ENCODE measurements around the gene ATXN7L3. TPM values are rescaled to one million over a fixed set of nuclear protein-coding genes. Genes with fewer than 3 reads are reported as not detected.

ATXN7L3 gene
- total and polyA plus RNA-seq, 12 donors: 19.6 to 81.4 (median 48.0) TPM

DNA sequence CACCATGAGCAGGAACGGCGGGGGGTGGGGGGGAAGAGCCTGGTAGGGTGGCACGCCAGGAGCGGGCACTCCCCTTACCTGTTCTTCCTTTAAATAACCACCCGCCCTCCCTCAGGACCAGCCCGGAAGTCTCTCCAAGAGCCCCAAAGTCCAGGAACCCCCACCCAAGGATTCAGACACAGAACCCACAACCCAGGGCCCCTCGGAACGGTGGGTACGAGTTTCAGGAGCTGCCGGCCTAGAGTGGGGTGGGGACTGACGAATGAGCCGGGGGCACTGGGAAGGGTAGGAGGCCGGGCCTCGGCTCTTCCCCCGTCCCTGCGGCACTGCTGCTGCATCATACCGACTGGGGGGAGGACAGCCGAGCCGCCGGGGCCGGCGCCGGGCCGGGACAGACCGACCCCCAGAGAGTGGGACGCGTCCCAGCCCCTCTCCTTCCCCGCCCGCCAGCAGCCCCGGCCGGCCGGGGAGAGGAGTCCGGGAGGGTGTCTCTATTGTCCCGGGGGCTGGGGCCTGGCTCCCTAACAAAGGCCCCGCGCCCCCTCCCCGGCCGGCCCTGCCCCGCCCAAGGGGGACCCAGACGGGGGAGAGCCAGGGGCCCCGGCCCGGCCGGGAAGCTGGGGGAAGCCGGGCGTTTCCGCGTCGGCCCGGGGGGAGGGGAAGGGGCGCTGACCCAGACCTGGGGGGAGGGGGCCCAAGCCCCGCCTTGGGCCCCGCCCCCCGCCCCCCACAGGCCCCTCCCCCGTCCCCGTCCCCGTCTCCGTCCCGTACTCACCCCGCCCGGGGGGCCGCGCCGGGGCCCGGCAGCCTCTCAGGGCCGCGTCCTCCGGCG is 747 bp downstream of the ATXN7L3 start:
- Histone ChIP-seq H3K27me3 (no peaks in the 10 kb centered on the region), H3K9me3 (replicated peaks in 1 of 3) (no peaks in the 10 kb centered on the region), H3K4me1 (replicated peaks in 1 of 2) (peaks cover 15 to 25% of the 10 kb centered on the region in 2 donors), H3K4me3 (peak overlapping the region in 3 of 4 donors; percentile 60 to 90 (median 65)), H3K36me3 (replicated peaks in 1 of 2) (peaks cover 0 to 34% of the 10 kb centered on the region in 2 donors), H3K27ac (peak overlapping the region; percentile 86 to 96 (median 89))
- 0 to 4% (median 1%) methylated on average over 5 to 64 of the region's 68 CpGs for WGBS, 4 donors
- TF ChIP-seq, protein P1, sequence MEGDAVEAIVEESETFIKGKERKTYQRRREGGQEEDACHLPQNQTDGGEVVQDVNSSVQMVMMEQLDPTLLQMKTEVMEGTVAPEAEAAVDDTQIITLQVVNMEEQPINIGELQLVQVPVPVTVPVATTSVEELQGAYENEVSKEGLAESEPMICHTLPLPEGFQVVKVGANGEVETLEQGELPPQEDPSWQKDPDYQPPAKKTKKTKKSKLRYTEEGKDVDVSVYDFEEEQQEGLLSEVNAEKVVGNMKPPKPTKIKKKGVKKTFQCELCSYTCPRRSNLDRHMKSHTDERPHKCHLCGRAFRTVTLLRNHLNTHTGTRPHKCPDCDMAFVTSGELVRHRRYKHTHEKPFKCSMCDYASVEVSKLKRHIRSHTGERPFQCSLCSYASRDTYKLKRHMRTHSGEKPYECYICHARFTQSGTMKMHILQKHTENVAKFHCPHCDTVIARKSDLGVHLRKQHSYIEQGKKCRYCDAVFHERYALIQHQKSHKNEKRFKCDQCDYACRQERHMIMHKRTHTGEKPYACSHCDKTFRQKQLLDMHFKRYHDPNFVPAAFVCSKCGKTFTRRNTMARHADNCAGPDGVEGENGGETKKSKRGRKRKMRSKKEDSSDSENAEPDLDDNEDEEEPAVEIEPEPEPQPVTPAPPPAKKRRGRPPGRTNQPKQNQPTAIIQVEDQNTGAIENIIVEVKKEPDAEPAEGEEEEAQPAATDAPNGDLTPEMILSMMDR (IDR thresholded peaks at IDR 0.05): no peak
- peak in 1 of 2 donors; percentile 13 for TF ChIP-seq POLR2A (IDR thresholded peaks at IDR 0.05)
- DNase-seq: peak in 6 of 7 donors; percentile 48 to 74 (median 62)
- intact Hi-C loops (cut with DNase I): no loop called here

DNA sequence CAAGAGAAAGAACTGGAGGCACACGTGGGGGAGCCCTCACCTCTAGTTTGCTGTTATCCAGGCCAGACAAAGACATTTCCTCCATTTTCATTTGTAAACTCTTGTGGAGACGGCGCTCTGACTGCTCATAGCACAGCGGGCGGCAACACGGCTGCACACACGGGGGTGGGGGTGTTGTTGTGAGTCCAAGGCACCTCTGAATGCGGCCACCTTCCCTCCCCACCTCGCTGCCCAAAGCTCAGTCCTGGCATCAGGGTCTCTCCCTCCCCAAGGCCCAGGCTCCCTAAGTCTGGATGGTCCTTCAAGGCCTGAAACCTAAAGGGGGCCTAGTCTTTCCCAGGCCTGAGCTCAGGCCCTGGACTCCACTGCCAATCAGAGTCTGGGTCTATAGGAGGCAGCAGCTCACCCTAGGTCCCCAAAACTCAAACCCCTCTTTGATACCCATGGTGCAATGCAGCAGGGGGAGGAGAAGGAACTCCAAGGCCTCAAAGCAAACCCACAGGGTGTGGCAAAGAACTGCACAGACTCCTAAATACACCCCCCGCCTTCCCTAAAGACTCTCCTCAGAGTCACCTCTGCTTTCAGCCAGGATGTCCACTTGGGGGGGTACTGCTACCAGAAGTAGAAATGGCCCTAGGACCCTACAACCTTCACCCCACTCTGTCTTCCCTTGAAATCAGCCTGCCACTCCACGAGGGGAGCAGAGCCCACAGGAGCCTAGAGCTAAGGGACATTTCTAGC is 1.5 kb downstream of the ATXN7L3 start:
- Histone ChIP-seq H3K27ac (peak overlapping the region; percentile 86 to 96 (median 89)), H3K36me3 (replicated peaks in 1 of 2) (peaks cover 0 to 42% of the 10 kb centered on the region in 2 donors), H3K4me3 (peak overlapping the region in 3 of 4 donors; percentile 60 to 90 (median 65)), H3K27me3 (no peaks in the 10 kb centered on the region), H3K9me3 (replicated peaks in 1 of 3) (no peaks in the 10 kb centered on the region), H3K4me1 (replicated peaks in 1 of 2) (peaks cover 14 to 19% of the 10 kb centered on the region in 2 donors)
- 63 to 73% (median 64%) methylated on average over 10 to 11 of the region's 11 CpGs for WGBS, 4 donors
- peak in 2 of 7 donors; percentile 31 to 57 for DNase-seq
- TF ChIP-seq, protein P1 (IDR thresholded peaks at IDR 0.05): no peak
- no peak for TF ChIP-seq POLR2A (IDR thresholded peaks at IDR 0.05)
- intact Hi-C loops (cut with DNase I): no loop called here

DNA sequence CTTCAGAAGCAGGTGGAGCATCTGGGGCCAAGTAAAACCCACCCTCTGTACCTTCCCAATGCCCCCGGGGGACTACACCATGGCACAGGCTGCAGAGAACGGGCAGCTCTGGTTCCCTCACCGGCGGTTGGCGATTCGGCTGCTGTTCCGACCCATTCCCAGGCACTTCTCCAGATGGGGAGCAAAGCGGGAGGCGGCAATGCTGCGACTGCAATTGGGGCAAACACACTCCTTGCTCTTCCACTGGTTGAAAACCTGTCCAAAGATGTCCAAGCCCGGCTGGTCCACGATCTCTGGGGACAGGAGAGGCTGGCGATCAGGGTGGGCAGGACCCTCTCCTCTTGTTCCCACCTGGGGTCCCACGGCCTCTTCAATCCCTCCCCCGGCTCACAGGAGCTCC is 2.6 kb downstream of the ATXN7L3 start:
- H3K27ac ChIP-seq: peak overlapping the region in 1 of 5 donors; percentile 93
- TF ChIP-seq, protein P1 (IDR thresholded peaks at IDR 0.05): no peak
- no peak for TF ChIP-seq POLR2A (IDR thresholded peaks at IDR 0.05)
- H3K4me3 ChIP-seq: no peak overlapping the region
- no peaks in the 10 kb centered on the region for H3K27me3 ChIP-seq
- H3K9me3 ChIP-seq (replicated peaks in 1 of 3): no peaks in the 10 kb centered on the region
- intact Hi-C loops (cut with DNase I): no loop called here
- H3K36me3 ChIP-seq (replicated peaks in 1 of 2): peaks cover 0 to 44% of the 10 kb centered on the region in 2 donors
- no peak for DNase-seq
- 88 to 100% (median 92%) methylated on average over 2 to 15 of the region's 15 CpGs for WGBS, 4 donors
- peaks cover 14 to 19% of the 10 kb centered on the region in 2 donors for H3K4me1 ChIP-seq (replicated peaks in 1 of 2)
